Karpas-422 (cell line): ENCODE data around the gene PLD2. TPM values are rescaled to one million over a fixed set of nuclear protein-coding genes. Genes with fewer than 3 reads are reported as not detected.
"Not testable (repeated sequence)": the region's sequence is repeated elsewhere in the genome, so short reads cannot be mapped to it uniquely, and the experiment has no call there.

Experiments used
- DNase-seq: peaks from one replicate; pipeline ENCODE4 v3.0.0-alpha.2; 2015
- H2AFZ ChIP-seq: fragments of 200-600 bp; sonication (generic); 2 replicates; pipeline ENCODE4 v1.6.1; 2014; ENCODE audit warnings: antibody characterized with exemption, low read length, mixed read lengths
- H3K27ac ChIP-seq: fragments of 200-600 bp; sonication (generic); 2 replicates; pipeline ENCODE4 v1.5.1; 2014; ENCODE audit warnings: mild to moderate bottlenecking, low read length, moderate library complexity
- H3K27me3 ChIP-seq: fragments of 200-600 bp; sonication (generic); 2 replicates; pipeline ENCODE4 v1.6.1; 2014; ENCODE audit warnings: low read length, mixed read lengths
- H3K36me3 ChIP-seq: fragments of 200-600 bp; sonication (generic); 2 replicates; pipeline ENCODE4 v1.6.1; 2014; ENCODE audit warnings: low read length, mixed read lengths; ENCODE audit not compliant: insufficient read depth
- H3K4me1 ChIP-seq: fragments of 200-600 bp; sonication (generic); 2 replicates; pipeline ENCODE4 v1.6.1; 2014; ENCODE audit warnings: mild to moderate bottlenecking, low read length, mixed read lengths
- H3K4me2 ChIP-seq: fragments of 200-600 bp; sonication (generic); 2 replicates; pipeline ENCODE4 v1.6.1; 2014; ENCODE audit warnings: low read length, low read depth, mild to moderate bottlenecking; ENCODE audit not compliant: poor library complexity, severe bottlenecking
- H3K4me3 ChIP-seq: fragments of 200-600 bp; sonication (generic); 2 replicates; pipeline ENCODE4 v1.5.1; 2014; ENCODE audit warnings: mild to moderate bottlenecking, antibody characterized with exemption, low read length, mixed read lengths
- H3K79me2 ChIP-seq: fragments of 200-600 bp; sonication (generic); 2 replicates; pipeline ENCODE4 v1.6.1; 2014; ENCODE audit warnings: mild to moderate bottlenecking, low read length, mixed read lengths
- H3K9ac ChIP-seq: fragments of 200-600 bp; sonication (generic); 2 replicates; pipeline ENCODE4 v1.6.0; 2014; ENCODE audit warnings: low read length
- H3K9me2 ChIP-seq: fragments of 200-600 bp; sonication (generic), shearing (Covaris generic); replicated peaks from 2 replicates; pipeline ENCODE4 v1.6.0; 2014; ENCODE audit warnings: mild to moderate bottlenecking, low read length, moderate library complexity; ENCODE audit not compliant: insufficient read depth
- H3K9me3 ChIP-seq: fragments of 300-700, 200-600 bp; sonication (generic); 2 replicates; pipeline ENCODE4 v1.6.1; 2014; ENCODE audit warnings: low read length, mixed read lengths
- H4K20me1 ChIP-seq: fragments of 200-600 bp; sonication (generic); 2 replicates; pipeline ENCODE4 v1.6.1; 2014; ENCODE audit warnings: mild to moderate bottlenecking, antibody characterized with exemption, low read length, low read depth; ENCODE audit not compliant: insufficient read depth
- total RNA-seq: library from RNA; depleted of rRNA; stranded (reverse); fragments of >200 nt; shearing (Covaris generic); gene quantifications from 2 replicates; pipeline ENCODE4 v1.2.3, GENCODE V29; 2014; ENCODE audit warnings: low replicate concordance

PLD2 gene
- total RNA-seq, 1 experiment from 2014 or later, result 13.1 TPM

DNA sequence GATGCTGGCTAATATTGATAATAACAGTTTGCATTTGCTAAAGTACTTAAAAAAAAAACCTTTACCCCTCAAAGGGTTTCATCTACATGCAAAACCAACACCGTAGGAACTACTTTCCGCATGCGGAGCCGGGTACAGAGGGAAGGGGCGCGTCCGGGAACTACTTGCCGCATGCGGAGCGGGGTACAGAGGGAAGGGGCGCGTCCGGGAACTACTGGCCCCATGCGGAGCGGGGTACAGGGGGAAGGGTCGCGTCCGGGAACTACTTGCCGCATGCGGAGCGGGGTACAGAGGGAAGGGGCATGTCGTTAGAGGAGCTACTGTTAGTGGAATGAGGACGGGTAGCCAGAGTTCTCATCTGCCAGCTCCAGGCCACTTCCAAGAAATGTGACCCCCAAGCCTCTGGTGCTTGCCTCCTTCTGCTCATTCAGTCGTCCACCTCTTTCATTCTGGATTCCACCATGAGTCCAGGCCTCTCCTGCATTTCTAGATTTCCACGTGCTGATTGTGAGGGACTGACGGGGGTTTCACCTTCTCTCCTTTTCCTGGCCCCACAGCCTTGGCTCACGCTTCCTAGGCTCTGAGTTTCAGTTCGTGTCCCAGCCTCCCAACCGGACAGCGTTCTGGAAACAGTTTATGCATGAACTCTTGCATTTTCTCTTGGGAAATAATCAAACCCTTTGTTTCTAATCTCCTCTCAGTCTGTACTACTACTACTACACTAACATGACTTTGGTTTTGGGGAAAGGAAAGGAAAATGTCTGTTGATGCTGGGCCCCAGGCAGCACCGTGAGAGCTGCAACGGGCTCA, 53.1 kb downstream of the PLD2 start:
- H3K27ac ChIP-seq, result no peak overlapping the region
- no peak overlapping the region for H2AFZ ChIP-seq
- peaks cover 67% of the 10 kb centered on the region for H3K79me2 ChIP-seq
- no peak overlapping the region for H3K4me3 ChIP-seq
- H3K9me2 ChIP-seq, result no peaks in the 10 kb centered on the region
- H4K20me1 ChIP-seq, result no peaks in the 10 kb centered on the region
- DNase-seq, result no peak
- no peak overlapping the region for H3K4me2 ChIP-seq
- no peaks in the 10 kb centered on the region; the same call in 1 of the 2 replicates for H3K36me3 ChIP-seq
- H3K27me3 ChIP-seq, result no peaks in the 10 kb centered on the region
- H3K9me3 ChIP-seq, result no peaks in the 10 kb centered on the region
- H3K9ac ChIP-seq, result no peak overlapping the region
- peaks cover 15% of the 10 kb centered on the region for H3K4me1 ChIP-seq

DNA sequence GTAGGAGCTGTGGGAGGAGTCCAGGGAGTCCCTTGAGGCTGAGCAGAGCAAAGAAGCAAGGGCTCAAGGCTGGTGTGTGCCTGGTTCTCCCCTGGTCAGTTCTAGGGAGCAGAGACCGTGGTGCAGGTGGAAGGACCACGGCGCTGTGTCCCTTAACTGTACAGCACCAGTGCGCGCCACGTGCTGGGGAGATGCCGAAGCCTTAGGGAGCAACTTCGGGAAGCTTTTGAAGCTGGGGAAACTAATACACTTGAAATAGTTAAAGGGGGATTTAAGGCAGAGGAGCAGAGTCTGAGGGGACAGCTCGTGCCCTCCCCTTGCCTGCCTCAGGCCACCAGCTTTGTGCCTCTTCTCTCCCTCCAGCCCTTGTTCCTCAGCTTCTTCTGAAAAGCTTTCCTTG, 53.7 kb downstream of the PLD2 start:
- Histone ChIP-seq H3K9me2 (no peaks in the 10 kb centered on the region), H4K20me1 (no peaks in the 10 kb centered on the region)

DNA sequence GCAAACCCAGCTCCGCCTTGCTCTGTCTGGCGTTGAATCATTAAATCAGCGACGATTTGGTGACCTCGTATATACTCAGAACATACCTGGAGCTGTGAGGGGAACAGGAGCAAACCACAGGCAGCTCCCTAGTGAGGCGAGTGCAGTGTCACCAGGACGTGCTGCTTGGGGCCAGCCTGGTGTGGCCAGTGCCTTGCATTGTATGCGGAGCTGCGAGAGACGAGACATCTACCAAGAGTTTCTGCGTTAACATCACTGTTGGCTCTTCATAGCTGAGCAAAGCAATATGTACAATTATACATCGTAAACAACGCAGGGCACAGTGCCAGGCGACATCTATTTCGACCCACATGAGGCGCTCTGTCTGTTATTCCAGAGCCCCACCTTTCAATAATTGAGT, 54.1 kb downstream of the PLD2 start:
- no peak for DNase-seq
- Histone ChIP-seq H3K4me2 (no peak overlapping the region), H3K4me1 (peaks cover 15% of the 10 kb centered on the region), H3K9ac (no peak overlapping the region), H3K9me3 (no peaks in the 10 kb centered on the region), H4K20me1 (no peaks in the 10 kb centered on the region), H3K79me2 (peaks cover 71% of the 10 kb centered on the region), H3K27me3 (no peaks in the 10 kb centered on the region), H3K27ac (no peak overlapping the region), H2AFZ (no peak overlapping the region), H3K4me3 (no peak overlapping the region), H3K9me2 (no peaks in the 10 kb centered on the region), H3K36me3 (no peaks in the 10 kb centered on the region; the same call in 1 of the 2 replicates)

More for the DNA sequence above, 53.7 kb downstream of the PLD2 start:
- H3K4me1 ChIP-seq, result peaks cover 15% of the 10 kb centered on the region
- peaks cover 69% of the 10 kb centered on the region for H3K79me2 ChIP-seq
- no peak overlapping the region for H3K4me3 ChIP-seq
- no peak overlapping the region for H3K4me2 ChIP-seq
- no peaks in the 10 kb centered on the region for H3K9me3 ChIP-seq
- no peak overlapping the region for H3K27ac ChIP-seq
- DNase-seq, result no peak
- no peak overlapping the region for H3K9ac ChIP-seq
- no peaks in the 10 kb centered on the region; the same call in 1 of the 2 replicates for H3K36me3 ChIP-seq
- no peaks in the 10 kb centered on the region for H3K27me3 ChIP-seq
- no peak overlapping the region for H2AFZ ChIP-seq

DNA sequence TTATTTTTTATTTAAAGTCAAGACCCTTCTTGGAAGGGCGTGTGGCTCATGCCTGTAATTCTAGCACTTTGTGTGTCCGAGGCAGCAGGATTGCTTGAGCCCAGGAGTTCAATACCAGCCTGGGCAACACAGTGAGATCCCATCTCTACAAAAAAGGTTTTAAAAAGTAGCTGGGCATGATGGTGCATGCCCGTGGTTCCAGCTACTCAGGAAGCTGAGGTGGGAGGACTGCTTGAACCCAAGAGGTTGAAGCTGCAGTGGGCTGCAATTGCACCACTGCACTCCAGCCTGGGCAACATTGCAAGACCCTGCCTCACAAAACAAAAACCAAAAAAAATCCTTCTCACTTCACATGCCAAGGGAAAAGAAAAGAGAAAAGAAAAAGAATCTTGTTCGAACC, 55.8 kb downstream of the PLD2 start:
- Histone ChIP-seq H2AFZ (no peak overlapping the region), H3K9me3 (no peaks in the 10 kb centered on the region), H4K20me1 (no peaks in the 10 kb centered on the region), H3K4me3 (no peak overlapping the region), H3K79me2 (peaks cover 61% of the 10 kb centered on the region), H3K9ac (no peak overlapping the region), H3K27ac (no peak overlapping the region), H3K9me2 (no peaks in the 10 kb centered on the region), H3K4me1 (peaks cover 5% of the 10 kb centered on the region), H3K27me3 (no peaks in the 10 kb centered on the region), H3K36me3 (no peaks in the 10 kb centered on the region; the same call in 1 of the 2 replicates), H3K4me2 (no peak overlapping the region)
- DNase-seq, result no peak

DNA sequence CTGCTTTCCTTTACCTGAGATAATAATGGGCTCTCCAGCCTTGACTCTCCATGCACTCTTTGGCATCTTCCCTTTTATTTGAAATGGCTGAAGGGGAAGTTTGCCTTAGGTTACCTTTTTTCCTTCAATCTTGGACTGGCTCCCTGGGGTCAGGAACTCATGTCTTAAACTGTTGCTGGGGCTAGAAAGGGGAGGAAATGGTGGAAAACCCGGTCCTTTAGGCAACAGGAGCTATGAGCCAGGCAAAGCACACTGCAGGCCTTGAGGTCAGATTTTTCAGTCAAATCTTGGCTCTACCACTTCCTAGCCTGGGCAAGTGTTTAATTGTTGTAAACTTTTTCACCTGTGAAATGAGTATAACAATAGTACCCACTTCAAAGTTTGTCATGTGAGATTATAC, 56.4 kb downstream of the PLD2 start:
- DNase-seq, result no peak
- H2AFZ ChIP-seq, result no peak overlapping the region
- no peaks in the 10 kb centered on the region for H3K9me3 ChIP-seq
- H3K9ac ChIP-seq, result no peak overlapping the region
- H3K36me3 ChIP-seq, result no peaks in the 10 kb centered on the region; the same call in 1 of the 2 replicates
- no peak overlapping the region for H3K27ac ChIP-seq
- H3K4me3 ChIP-seq, result no peak overlapping the region
- H3K4me2 ChIP-seq, result no peak overlapping the region
- no peaks in the 10 kb centered on the region for H3K9me2 ChIP-seq
- H3K27me3 ChIP-seq, result no peaks in the 10 kb centered on the region
- no peaks in the 10 kb centered on the region for H4K20me1 ChIP-seq
- H3K79me2 ChIP-seq, result peaks cover 59% of the 10 kb centered on the region
- no peaks in the 10 kb centered on the region for H3K4me1 ChIP-seq

DNA sequence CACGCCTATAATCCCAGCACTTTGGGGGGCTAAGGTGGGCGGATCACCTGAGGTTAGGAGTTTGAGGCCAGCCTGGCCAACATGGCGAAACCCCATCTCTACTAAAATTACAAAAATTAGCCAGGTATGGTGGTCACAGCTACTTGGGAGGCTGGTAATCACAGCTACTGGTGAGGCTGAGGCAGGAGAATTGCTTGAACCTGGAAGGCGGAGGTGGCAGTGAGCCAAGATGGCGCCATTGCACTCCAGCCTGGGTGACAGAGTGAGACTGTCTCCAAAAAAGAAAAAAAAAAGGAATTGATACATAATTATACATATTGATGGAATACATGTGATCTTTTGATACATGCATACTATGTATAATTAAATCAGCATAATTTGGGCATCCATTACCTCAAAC, 60.6 kb downstream of the PLD2 start:
- not testable (repeated sequence) for H4K20me1 ChIP-seq

DNA sequence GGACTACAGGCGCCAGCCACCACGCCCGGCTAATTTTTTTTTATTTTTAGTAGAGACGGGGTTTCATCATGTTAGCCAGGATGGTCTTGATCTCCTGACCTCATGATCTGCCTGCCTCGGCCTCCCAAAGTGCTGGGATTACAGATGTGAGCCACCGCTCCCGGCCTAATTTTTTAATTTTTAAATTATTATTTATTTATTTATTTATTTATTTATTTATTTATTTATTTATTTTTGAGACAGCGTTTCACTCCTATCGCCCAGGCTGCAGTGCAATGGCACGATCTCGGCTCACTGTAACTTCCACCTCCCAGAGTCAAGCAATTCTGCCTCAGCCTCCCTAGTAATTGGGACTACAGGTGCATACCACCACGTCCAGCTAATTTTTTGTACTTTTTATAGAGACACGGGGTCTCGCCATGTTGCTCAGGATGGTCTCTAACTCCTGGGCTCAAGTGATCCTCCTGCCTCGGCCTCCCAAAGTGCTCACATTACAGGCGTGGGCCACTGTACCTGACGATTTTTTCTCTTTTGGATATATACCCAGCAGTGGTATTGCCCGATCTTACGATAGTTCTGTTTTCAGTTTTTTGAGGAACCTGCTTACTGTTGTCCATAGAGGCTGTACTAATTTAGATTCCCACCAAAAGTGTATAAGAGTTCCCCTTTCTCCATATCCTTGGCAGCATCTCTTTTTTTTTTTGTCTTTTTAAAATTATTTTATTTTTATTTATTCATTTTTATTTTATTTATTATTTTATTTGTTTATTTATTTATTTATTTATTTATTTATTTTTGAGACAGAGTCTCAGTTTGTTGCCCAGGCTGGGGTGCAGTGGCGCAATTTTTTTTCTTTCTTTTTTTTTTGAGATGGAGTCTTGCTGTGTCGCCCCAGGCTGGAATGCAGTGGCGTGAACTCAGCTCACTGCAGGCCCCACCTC, 62.4 kb downstream of the PLD2 start:
- not testable (repeated sequence) for H3K4me2 ChIP-seq, H3K4me3 ChIP-seq, H3K27ac ChIP-seq, H3K9me2 ChIP-seq, H2AFZ ChIP-seq, H4K20me1 ChIP-seq, H3K9me3 ChIP-seq, H3K36me3 ChIP-seq, H3K9ac ChIP-seq, H3K27me3 ChIP-seq, DNase-seq, H3K4me1 ChIP-seq
- H3K79me2 ChIP-seq, result peaks cover 39% of the 10 kb centered on the region

More for the DNA sequence above, 60.6 kb downstream of the PLD2 start:
- not testable (repeated sequence) for H3K4me1 ChIP-seq, H3K9ac ChIP-seq, H3K4me2 ChIP-seq, H3K27ac ChIP-seq, H3K36me3 ChIP-seq, DNase-seq, H3K9me2 ChIP-seq, H3K4me3 ChIP-seq, H3K27me3 ChIP-seq, H2AFZ ChIP-seq, H3K9me3 ChIP-seq
- peaks cover 41% of the 10 kb centered on the region for H3K79me2 ChIP-seq

DNA sequence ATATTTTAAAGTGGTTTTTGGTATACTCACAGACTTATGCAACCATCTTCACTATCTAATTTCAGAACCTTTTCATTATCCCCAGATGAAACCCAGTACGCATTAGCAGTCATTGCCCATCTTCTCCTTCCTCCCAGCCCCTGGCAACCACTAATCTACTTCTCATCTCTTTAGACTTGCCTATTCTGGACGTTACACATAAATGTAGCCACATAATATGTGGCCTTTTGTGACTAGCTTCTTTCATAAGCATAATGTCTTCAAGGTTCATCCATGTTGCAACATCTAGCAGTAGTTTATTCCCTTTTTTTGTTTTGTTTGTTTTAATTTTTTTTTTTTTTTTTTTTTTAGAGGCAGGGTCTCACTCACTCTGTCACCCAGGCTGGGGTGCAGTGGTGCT, 63.9 kb downstream of the PLD2 start:
- no peak overlapping the region for H2AFZ ChIP-seq
- peaks cover 40% of the 10 kb centered on the region for H3K79me2 ChIP-seq
- no peaks in the 10 kb centered on the region; the same call in 1 of the 2 replicates for H3K4me1 ChIP-seq
- 0 out of 2 replicates have a peak, but pooled peaks cover 7% of the 10 kb centered on the region for H4K20me1 ChIP-seq
- H3K9me3 ChIP-seq, result no peaks in the 10 kb centered on the region
- DNase-seq, result no peak
- H3K36me3 ChIP-seq, result no peaks in the 10 kb centered on the region
- H3K4me2 ChIP-seq, result no peak overlapping the region
- H3K4me3 ChIP-seq, result no peak overlapping the region
- no peak overlapping the region for H3K27ac ChIP-seq
- no peak overlapping the region for H3K9ac ChIP-seq
- H3K27me3 ChIP-seq, result no peaks in the 10 kb centered on the region
- no peaks in the 10 kb centered on the region for H3K9me2 ChIP-seq
